ENCODE measurements around the gene CCDC61.

Gene CCDC61, protein sequence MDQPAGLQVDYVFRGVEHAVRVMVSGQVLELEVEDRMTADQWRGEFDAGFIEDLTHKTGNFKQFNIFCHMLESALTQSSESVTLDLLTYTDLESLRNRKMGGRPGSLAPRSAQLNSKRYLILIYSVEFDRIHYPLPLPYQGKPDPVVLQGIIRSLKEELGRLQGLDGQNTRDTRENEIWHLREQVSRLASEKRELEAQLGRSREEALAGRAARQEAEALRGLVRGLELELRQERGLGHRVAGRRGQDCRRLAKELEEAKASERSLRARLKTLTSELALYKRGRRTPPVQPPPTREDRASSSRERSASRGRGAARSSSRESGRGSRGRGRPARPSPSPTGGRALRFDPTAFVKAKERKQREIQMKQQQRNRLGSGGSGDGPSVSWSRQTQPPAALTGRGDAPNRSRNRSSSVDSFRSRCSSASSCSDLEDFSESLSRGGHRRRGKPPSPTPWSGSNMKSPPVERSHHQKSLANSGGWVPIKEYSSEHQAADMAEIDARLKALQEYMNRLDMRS

DNA sequence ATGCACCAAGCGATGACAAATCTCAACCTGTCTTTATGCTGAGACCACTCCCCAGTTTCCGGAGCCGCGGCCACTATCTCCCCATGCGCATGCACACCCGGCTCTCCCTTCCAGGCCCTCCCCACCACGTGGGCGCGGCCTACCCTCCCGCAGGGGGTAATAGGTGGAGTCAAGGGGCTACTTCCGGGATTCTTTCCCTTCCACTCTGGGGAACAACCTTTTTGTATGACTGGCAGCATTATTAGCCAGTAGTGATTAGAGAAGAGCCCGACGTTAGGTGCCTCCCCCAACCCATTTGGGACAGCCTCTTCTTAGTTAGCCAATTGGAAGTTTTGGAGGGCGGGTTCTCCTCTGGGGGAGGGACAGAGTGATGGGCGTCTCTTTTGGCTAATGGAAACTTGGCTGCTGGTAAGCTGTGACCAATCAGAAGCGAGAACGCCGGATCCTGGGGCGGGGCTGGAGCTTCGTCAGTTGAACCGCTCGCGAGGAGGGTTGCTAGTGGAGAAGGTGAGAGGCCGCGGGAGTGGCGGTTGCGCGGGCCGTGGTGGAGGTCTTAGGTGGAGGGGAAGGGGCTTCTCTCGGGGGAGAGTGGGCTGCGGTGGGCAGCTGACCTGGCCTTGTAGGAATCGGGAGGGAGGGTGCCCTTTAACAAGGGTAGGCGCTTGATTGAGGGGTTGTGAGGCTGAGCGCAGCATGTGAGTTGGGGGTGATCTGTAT is at the start of gene CCDC61:
TSS of gene CCDC61 (plus strand) at position 470 of the 717 bp plus-strand sequence. CDS start 7,552 bp downstream, outside the sequence.
- peak; percentile 100 for FAIRE-seq

DNA sequence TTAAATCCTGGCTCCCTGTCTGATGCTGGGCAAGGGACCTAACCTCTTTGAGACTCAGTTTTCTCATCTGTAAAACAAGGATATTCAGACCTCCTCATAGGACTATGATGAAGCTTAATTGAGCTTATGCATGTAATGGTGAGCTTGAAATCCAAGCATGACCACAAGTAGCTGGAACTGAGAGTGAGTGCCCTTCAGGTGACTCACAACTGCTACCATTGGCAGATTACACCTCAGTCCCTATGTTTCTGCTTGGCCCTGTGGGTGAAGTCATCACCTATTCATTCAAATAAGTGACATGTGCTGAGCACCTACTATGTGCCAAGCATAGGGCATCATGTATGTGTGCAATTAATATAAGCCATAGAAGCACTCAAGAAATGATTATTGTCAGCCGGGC is 47.3 kb upstream of the CCDC61 start:
- FAIRE-seq, result no peak

DNA sequence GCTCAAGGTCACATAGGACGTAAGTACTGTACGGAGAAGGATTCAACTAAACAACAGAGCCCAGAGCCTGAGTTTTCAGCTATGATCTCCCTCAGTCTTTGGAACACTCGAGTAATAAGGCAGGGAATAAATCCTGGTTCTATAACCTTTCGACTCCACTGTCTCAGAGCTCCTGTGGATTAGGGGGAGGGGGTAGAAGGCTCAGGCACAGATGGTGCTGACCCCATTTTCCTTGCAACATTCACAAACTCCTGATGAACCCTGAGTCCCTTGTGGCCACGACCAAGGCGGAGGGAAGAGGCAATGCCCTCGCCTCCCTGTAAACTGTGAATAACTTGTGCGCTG is 43.0 kb upstream of the CCDC61 start:
- FAIRE-seq, result no peak

DNA sequence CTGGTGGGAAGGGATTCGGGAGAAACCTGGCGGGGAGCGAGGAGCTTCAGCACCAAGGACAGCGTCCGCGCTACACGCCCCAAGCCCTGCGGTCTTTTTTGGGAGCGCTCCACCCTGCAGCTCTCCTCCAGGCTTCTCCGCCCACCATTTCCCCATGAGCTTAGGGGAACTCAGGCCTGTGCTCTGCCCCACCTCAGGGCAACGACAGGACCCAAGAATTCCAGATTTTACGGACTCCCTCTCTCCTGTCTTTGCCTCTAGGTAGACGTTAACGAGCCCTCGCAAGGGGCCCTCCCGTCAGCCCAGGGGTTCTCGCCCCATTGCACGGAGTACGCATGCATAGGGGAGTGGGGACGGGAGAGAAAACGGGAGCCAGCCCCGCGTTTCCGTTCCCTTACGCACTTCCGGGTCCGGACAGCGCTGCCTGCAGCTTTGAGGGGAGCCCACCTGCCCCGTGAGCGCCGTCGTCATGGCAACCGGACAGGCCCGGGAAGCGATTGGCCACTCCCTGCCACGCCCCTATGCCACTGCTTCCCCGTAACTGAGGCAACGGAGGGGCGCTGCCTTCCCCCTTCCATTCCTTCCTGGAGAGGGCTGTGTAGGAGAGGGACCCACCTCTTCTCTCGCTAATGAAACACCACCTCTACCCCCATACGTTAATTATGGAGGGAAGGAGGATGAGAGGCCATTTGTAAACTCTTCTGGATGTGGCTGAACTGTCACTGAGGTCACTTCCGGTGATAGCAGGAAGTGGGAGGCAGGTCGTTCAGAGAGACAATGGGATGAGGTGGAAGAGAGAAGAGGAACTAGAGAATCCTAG is 42.4 kb upstream of the CCDC61 start:
- FAIRE-seq, result no peak

DNA sequence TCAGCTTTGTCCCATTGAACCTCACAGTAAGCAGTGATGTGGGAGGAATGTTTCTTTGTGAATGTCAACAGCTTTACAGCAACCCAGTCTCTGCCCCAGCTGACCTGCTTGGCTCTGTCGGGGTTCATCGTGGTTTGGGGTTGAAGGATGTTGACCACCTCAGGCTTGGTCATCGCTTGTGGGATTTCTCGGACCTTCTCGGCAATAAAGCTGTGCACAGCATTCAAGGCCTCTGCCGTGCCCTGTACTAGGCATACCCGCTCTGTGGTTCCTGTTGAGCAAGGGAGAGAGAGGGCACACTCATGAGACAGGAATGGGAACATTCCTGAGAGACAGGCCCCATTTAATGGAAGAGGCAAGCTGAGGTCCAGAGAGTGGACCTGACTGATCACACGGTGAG is 41.6 kb upstream of the CCDC61 start:
- no peak for FAIRE-seq

DNA sequence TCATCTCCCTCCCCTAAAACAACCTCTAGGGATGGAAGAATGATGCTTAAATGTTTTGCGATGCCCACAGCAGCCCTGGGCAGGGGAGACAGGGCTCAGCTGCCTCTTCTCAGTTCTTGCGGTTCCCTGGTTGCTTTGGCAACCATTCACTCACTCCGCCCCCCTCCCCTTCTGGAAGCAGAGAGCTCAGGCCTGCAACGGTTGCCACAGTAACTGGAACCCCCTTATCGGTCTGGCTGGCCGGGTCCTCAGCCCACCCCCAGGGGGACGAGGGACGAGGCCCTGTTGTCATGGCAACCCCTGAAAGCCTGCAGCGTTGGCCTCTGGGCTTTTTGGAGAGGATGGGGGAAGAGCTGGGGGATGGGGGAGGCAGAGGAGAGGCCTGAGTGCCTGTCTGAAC is 41.1 kb upstream of the CCDC61 start:
- FAIRE-seq, result no peak

DNA sequence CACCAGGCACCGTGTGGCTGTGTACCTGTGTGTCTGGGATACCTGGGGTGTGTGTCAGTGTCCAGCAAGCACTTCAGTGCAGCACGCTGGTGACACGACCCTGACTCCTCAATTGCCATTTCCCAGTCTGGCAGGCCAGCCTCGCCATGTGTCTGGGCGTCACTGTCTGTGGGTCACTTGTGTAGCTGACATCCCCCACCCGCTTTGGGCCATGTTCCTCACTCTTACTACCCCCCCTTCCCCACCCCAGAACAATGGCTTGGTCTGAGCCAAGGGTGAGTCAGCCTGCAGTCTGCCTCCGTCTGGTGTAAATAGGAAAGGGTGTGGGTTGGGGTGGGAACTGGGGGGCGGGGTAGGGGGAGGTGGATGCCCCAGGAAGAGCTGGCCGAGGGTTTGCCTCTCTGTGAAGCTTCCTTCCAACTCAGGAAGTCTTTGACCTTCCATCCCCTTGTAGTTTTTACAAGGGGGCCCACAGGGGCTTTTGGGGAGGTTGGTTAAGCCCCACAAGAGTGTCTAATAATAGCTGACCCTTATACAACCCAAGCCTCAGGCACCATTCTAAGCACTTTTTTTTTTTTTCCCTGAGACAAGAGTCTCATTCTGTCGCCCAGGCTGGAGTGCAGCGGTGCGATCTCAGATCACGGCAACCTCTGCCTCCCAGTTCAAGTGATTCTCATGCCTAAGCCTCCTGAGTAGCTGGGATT is 39.2 kb upstream of the CCDC61 start:
- FAIRE-seq, result no peak

DNA sequence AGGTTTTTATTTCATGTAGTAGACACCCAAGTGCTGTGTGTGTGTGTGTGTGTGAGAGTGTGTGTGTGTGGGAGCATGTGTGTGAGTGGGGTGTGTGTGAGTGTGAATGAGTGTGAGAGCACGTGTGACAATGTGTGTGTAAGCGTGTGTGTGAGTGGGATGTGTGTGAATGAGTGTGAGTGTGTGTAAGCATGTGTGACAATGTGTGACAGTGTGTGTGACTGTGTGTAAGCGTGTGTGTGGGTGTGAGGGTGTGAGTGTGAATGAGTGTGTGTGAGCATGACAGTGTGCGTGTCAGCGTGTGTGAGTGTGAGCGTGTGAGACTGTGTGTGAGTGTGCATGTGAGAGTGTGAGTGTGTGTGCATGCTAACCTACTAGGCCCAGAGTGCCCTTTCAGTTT is 36.9 kb upstream of the CCDC61 start:
- FAIRE-seq, result no peak

DNA sequence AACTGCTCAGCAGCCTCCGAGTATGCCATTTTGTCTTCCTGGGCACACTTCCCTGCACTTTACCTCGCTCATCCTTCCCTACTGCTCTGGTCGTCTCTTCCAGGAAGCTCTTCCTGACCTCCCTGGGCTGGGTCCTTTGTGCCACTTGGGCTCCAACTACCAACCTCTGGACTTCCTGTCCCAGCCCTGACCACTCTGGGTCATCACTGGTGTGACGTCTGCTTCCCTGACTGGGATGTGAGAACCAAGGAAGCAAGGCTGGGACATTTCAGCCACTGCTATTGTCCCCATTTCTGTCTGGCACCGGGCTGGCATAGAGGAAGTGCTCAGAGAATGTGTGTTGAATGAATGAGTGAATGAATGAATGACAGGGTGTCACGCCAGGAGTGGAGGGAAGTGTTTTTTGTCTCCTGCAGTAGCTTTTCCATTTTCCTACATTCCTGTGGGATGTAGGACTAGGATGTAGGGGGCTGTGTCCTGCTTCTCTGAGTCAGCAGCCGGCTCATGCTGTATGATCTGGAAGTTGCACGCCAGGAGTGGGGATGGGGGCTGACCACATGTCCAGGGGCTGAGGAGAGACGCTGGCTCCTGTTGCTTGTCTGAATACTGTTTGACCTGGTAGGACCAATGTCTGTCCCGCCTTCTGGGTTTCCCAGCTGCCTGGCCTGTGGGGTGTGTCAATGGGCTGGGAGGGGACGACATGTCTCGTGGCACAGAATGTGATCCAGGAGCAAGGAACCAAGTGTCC is 36.3 kb upstream of the CCDC61 start:
- no peak for FAIRE-seq

DNA sequence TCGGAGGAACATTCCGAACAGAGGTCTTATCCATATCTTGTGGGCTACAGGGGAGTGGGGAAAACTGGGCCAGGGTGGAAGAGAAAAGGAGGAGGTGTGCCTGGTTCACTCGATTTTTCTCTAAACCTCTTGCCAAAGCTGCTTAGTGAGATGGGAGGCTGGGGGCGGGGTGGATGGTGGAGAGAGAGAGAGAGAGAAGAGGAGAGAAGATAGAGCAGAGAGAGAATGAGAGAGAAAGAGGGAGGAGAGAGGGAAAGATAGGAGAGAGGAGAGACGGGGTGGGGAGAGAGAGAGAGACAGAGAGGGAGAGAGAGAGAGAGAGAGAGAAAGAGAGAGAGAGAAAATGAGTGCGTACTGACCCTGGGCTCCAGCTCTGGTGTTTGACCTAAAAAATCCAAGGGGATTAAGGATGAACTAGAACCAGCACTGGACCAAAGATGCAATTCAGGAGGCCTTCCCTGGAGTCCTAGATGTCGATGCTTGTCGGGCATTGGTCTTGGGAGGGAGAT is 35.7 kb upstream of the CCDC61 start:
- FAIRE-seq, result no peak

DNA sequence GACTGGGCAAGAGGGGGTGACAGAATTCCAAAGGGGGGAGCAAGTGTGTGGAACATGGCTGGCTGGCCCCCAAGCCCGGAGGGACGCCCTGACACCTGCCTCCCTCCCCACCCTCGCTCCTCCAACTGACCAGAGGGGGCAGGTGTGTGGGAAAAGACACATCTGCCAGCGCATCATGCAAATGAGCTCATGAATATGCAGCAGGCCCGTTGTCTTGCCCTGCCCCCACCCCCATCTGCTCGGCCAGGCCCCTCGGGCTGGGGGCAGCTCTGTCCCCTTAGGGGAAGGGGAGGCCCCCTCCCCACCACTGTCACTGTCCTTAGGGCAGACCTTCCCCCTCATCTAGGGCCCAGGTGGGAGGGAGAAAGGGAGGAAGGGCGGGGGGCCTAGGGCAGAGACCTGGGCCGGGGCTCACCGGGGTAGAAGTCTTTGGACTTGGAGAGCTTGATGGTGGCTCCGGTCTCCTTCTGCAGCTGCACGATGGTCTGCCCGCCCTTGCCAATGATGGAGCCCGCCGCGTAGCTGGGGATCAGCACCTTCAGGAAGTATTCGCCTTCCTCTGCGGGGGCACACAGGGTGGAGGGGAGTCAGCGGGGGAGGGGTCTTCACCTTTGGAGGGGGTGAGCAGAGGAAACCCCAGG is 34.6 kb upstream of the CCDC61 start:
- FAIRE-seq, result no peak

DNA sequence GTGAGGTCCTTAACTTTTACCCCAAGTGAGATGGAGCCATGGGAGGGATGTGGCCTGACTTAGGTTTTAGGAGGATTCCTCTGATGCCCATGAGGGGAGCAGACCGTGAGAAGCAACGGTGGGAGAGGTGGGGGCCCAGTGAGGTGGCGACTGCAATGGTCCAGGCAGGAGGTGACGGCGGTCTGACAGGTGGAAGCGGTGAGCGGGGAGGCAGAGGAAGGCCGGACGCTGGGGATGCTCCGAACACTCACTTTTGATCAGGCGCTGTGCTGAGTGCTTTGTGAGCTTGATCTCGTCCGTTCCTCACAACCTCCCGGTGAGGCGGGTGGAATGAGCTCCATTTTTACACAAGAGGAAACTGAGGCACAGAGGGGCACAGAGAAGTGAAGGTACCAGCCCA is 33.2 kb upstream of the CCDC61 start:
- no peak for FAIRE-seq

DNA sequence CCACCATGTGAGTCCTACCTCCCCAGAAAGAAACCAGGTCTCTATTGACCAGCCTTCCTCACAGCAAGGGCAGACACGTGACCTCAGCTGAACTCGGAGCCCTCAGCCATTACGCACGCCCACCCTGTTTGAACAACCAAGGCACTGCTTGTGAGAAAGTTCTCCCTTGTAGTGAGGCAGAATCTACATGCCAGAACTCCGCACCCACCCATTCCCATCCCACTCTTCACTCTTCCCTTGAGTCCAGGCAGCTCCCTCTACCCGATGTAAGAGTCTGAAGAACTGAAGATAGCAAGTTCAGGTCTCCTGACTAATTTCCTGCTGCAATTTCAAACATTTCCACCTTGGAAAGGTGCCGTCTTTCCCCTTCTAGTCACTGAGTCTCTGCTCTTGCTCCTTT is 28.0 kb upstream of the CCDC61 start:
- FAIRE-seq, result no peak

DNA sequence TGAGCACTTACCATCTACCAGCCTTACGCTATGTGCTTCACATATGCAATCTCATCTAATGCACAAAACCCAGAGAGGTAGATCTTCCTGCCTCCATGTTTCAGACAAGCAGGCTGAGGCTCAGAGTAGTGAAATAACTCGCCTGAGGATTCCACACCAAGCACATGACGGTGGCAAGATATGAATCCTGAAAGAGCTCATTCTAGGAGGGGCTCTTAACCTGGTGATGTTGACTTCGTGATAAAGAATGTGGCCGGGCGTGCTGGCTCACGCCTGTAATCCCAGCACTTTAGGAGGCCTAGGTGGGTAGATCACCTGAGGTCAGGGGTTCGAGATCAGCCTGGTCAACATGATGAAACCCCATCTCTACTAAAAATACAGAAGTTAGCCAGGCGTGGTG is 26.6 kb upstream of the CCDC61 start:
- FAIRE-seq, result no peak

DNA sequence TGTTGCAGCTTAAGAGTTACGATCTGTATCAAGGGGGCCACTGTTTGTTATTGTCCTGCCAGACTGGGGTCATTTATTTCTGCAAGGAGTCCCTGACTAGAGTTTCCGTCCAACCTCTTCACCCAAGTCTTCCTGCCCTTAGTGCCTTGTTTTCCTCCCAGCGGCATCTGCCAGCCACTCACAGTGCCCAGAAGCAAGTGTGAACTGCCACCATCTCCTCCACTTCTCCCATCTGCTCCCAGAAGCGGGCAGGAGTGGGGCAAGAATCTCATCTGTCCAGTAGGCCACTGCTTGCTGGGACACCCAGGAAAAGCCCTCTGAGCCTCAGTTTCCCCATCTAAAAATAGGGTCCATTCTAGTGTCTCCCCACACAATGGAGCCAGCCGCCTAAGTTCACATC is 25.6 kb upstream of the CCDC61 start:
- FAIRE-seq, result no peak

DNA sequence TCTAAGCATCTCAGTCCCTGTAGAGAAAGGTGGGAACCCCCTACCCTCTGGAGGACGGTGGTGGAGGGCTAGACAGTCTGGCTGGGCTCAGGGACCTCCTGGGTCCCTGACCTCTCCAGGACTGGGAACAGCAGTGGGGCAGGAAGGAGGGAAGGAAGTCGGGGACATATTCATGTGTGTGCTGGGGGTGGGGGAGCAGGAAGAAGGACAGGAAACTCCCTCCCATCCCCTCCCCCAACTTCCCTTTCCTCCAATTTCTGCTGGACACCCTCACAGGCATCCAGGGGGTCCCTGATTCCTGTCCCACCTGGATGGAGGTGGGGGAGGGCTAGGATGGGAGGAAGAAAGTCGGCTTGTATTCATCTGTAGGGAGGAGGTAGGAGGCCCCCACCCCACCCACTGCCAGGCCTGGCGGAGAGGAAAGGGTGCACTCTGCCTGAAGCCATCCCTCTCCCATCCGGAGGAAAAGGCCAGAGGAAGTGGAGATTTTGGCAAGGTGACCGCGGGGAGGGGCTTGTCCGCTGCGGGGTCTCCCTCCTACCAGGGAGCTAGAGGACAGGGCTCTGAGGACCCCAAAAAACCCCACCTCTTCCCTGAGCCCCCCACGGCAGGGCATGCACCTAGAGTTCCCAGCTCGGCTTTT is 23.9 kb upstream of the CCDC61 start:
- FAIRE-seq, result no peak

DNA sequence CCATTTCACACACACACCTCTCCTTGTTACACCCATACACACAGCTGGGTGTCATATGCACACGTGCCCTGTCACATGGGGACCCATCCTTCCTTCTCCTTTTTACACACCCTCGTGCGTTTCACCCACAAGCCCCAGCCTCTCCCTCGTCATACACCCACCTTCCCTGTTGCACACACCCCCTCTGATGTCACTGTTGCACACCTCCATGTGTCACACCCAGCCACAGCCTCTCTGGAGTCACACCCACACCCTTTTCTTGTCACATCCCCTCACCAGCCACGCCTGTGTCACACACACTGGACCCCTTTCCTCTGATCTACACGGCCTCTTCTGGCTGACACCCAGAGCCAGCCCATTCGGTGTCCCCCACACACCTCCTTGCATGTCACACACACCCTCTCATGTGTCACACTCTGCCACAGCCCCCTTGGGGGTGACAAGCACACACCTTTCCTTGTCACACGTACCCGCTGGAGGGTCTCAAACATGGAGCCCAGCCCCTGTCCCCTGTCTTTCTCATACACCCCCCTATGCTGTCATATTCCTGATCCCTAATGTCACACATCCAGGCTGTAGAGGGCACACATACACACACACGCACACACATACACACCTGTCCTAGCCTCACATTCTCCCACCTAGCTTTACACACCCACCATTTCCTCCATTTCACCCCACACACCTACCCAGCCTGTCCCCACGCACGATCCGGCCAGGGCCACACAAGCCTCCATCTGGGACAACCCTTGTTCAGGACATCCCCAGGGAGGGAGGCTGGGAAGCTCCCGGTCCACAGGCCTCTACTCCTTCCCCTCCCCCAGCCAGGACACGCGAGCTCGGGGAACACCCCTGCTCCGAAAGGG is 23.0 kb upstream of the CCDC61 start:
- no peak for FAIRE-seq

DNA sequence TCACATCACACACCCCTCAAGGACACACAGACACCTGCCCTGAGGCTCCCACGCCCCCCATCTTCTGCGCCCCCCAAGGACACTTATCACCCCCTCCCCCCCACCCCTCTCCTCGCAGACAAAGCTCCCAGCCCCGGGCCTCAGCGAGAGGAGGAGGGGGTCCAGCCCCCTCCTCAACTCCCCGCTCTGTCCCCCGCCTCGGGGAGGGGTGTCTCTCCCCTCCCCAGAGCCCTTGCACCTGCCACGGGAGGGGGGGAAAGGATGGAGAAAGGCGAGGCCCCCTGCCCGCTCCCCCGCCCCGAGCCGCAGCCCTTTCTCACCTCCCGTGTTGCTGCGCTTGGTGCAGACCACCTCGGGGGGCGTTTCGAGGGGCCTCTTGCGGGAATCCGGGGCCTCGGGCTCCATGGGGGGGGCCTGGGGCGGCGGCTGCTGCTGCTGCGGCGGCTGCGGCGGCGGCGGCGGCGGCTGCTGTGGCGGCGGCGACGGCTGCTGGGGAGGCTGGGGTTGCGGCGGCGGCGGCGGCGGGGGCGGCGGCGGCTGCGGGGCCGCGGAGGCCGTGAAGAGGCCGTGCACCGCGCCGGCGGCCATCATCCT is 22.2 kb upstream of the CCDC61 start:
- FAIRE-seq, result no peak

Measured in endometrium (tissue), 2 donors.